Heart left ventricle (tissue), 16 donors: Measurements from ENCODE around the gene FOXJ2. TPM values are rescaled to one million over a fixed set of nuclear protein-coding genes. Genes with fewer than 3 reads are reported as not detected.
A peak's percentile ranks its signal among the peaks of the same experiment; 100 is the strongest.
"Not testable (repeated sequence)": the region's sequence is repeated elsewhere in the genome, so short reads cannot be mapped to it uniquely, and the experiment has no call there.

Experiments
- ATAC-seq, 4 donors: fragments of 200-7000 bp; cut with Tn5 transposase; one replicate each; pipeline ENCODE4 v1.9.1; 2020 to 2022; ENCODE audit warnings: moderate library complexity in 4 of 4, mild to moderate bottlenecking in 3 of 4, moderate number of reproducible peaks in 1 of 4
- DNase-seq, 5 donors: peaks; one replicate each; pipeline ENCODE4 v3.0.0-alpha.2; 2020
- H3K27ac ChIP-seq, 12 donors: fragments of 200-600 bp; sonication (generic) in 4 of 12; one replicate each; pipeline versions ENCODE4 v1.5.0 to v1.8.0; 2016 to 2022; ENCODE audit warnings: mild to moderate bottlenecking in 2 of 12
- H3K27me3 ChIP-seq, 9 donors: fragments of 200-600 bp; sonication (generic) in 2 of 9; one replicate each; pipeline versions ENCODE4 v1.5.1 to v1.8.0; 2016 to 2022; ENCODE audit warnings: mild to moderate bottlenecking in 3 of 9
- H3K36me3 ChIP-seq, 9 donors: fragments of 200-600 bp; sonication (generic) in 2 of 9; one replicate each; pipeline versions ENCODE4 v1.5.0 to v1.8.0; 2018 to 2022; ENCODE audit warnings: mild to moderate bottlenecking in 2 of 9
- H3K4me1 ChIP-seq, 12 donors: fragments of 200-600 bp; sonication (generic) in 4 of 12; one replicate each; pipeline versions ENCODE4 v1.5.0 to v1.8.0; 2016 to 2022; ENCODE audit warnings: mild to moderate bottlenecking in 3 of 12
- H3K4me3 ChIP-seq, 12 donors: fragments of 200-600 bp; sonication (generic) in 4 of 12; one replicate each; pipeline versions ENCODE4 v1.5.0 to v1.8.0; 2017 to 2022; ENCODE audit warnings: mild to moderate bottlenecking in 9 of 12, moderate library complexity in 4 of 12
- H3K9me3 ChIP-seq, 12 donors: fragments of 200-600 bp; sonication (generic) in 4 of 12; one replicate each; pipeline versions ENCODE4 v1.5.0 to v1.8.0; 2016 to 2022; ENCODE audit warnings: mild to moderate bottlenecking in 1 of 12
- CTCF ChIP-seq, 12 donors: fragments of 200-600 bp; sonication (generic) in 4 of 12; IDR thresholded peaks; one replicate each; pipeline versions ENCODE4 v1.5.0 to v1.8.0; 2018 to 2022; ENCODE audit warnings: antibody characterized with exemption in 12 of 12, mild to moderate bottlenecking in 5 of 12
- POLR2A ChIP-seq, 2 donors: fragments of 450-650 bp; IDR thresholded peaks; one replicate each; pipeline ENCODE4 v1.6.1; 2017; ENCODE audit warnings: antibody characterized with exemption in 2 of 2, mild to moderate bottlenecking in 2 of 2, moderate library complexity in 2 of 2
- WGBS, 4 donors: extraction: QIAGEN DNeasy Blood & Tissue Kit in 2 of 4; methylation state at CpG; one replicate each; pipeline versions ENCODE4 v1.1.5 to v1.1.7; 2013 to 2018; 5-methylcytosine and 5-hydroxymethylcytosine counted together
- intact Hi-C, 10 donors: fragments of 100-400 bp; cut with DNase I; formaldehyde crosslinking; loops; one replicate each; pipeline versions ENCODE4 v1.11.1 to v1.14.2; 2022
- polyA plus RNA-seq, 2 donors: library from polyadenylated mRNA; stranded (reverse); fragments of 200-250 nt; gene quantifications; one replicate each; pipeline ENCODE4 v1.2.3, GENCODE V29; 2013
- total RNA-seq, 9 donors: library from RNA; depleted of rRNA in 2 of 9; stranded (reverse); fragments of >200 nt in 2 of 9; fragmentation: NEBNext Ultra II Directional in 3 of 9; extraction: Animal tissue kit (Norgen Biotek cat#: 25700) in 3 of 9; gene quantifications; one replicate each; pipeline versions ENCODE4 v1.1.0 to v1.2.4, GENCODE V29; 2016 to 2023
- donor health status: ischemic (EF 13 %, LVEDD 7.1; RV severe dilation, severe dysfunction).
- donor health status: healthy with polysubstance abuse.
- donor health status: DM: no; HTN: yes; CAD: no.
- donor health status: DM: no; HTN: no; CAD: no.
- donor health status: ischemic (EF 25% LVEDD 6.9; RV normal size, moderate dysfunction).
- donor health status: ischemic (EF 25% LVEDD 5.7; RV mildly dilated, moderate dysfunction).
- donor health status: healthy.
- donor health status: DM: yes; HTN: yes; CAD: no.
- donor health status: ischemic (EF 35%, LVEDD 5.7; RV mildly dilated, moderate dysfunction).
- donor health status: nonischemic (EF 11% LVEDD 7.7; RV severe dilation, severe dysfunction).
- donor health status: DM: yes; HTN: yes; CAD: no.
- donor health status: PGD.
- donor health status: ischemic (EF 29% LVEDD 5.4; RV normal size, mild dysfunction).
- donor health status: nonischemic (EF 23%, LVEDD 6.1; RV moderate dilation, normal function).

FOXJ2 gene
- total and polyA plus RNA-seq, 11 donors: 9.4 to 34.7 (median 23.7) TPM

GRCh38 chr12:8087666-8088065 is 55.1 kb downstream of the FOXJ2 start:
- ATAC-seq: no peak
- Histone ChIP-seq H3K4me3 (no peak overlapping the region), H3K27me3 (no peaks in the 10 kb centered on the region), H3K9me3 (no peaks in the 10 kb centered on the region), H3K27ac (peak overlapping the region in 1 of 12 donors; percentile 47), H3K4me1 (peaks cover 0 to 46% (median 16%) of the 10 kb centered on the region in 12 donors), H3K36me3 (peaks cover 0 to 55% (median 39%) of the 10 kb centered on the region in 9 donors)
- 88 to 93% (median 91%) methylated on average over 2 of the region's 2 CpGs for WGBS, 4 donors
- intact Hi-C loops: loop anchor here in 3 of 10 donors (10.0 kb wide), 3 partner anchors 53 to 153 kb away; partner anchors contain the start of genes FOXJ2 (in 1 of the 3) and SLC2A3 (in 1 of the 3)
- no peak for DNase-seq
- TF ChIP-seq CTCF (IDR thresholded peaks at IDR 0.05) (no peak), POLR2A (IDR thresholded peaks at IDR 0.05) (no peak)

GRCh38 chr12:8088574-8088973 is 56.1 kb downstream of the FOXJ2 start:
- no peak for ATAC-seq
- Histone ChIP-seq H3K9me3 (no peaks in the 10 kb centered on the region), H3K36me3 (peaks cover 0 to 64% (median 48%) of the 10 kb centered on the region in 9 donors), H3K4me3 (no peak overlapping the region), H3K27me3 (no peaks in the 10 kb centered on the region), H3K4me1 (peaks cover 0 to 38% (median 9%) of the 10 kb centered on the region in 12 donors), H3K27ac (peak overlapping the region in 1 of 12 donors; percentile 47)
- DNase-seq: no peak
- 63 to 81% (median 67%) methylated on average over 3 of the region's 3 CpGs for WGBS, 4 donors
- intact Hi-C loops: loop anchor here in 3 of 10 donors (10.0 kb wide), 3 partner anchors 54 to 154 kb away; partner anchors contain the start of genes FOXJ2 (in 1 of the 3) and SLC2A3 (in 1 of the 3)
- TF ChIP-seq CTCF (IDR thresholded peaks at IDR 0.05) (no peak), POLR2A (IDR thresholded peaks at IDR 0.05) (no peak)

GRCh38 chr12:8089277-8089676 is 56.8 kb downstream of the FOXJ2 start:
- intact Hi-C loops: loop anchor here in 3 of 10 donors (10.0 kb wide), 3 partner anchors 54 to 154 kb away; partner anchors contain the start of genes FOXJ2 (in 1 of the 3) and SLC2A3 (in 1 of the 3)
- not testable (repeated sequence) for H3K27ac ChIP-seq, H3K4me3 ChIP-seq, ATAC-seq, H3K27me3 ChIP-seq, H3K9me3 ChIP-seq, DNase-seq
- H3K4me1 ChIP-seq: peaks cover 0 to 31% (median 3%) of the 10 kb centered on the region in 12 donors
- peaks cover 0 to 71% (median 55%) of the 10 kb centered on the region in 9 donors for H3K36me3 ChIP-seq
- 89 to 95% (median 93%) methylated on average over 11 of the region's 11 CpGs for WGBS, 4 donors

GRCh38 chr12:8089716-8090115 is 57.2 kb downstream of the FOXJ2 start:
- H3K4me3 ChIP-seq: no peak overlapping the region
- H3K4me1 ChIP-seq: peaks cover 0 to 26% (median 0%) of the 10 kb centered on the region in 12 donors
- H3K27ac ChIP-seq: no peak overlapping the region
- DNase-seq: no peak
- WGBS, 4 donors: 87 to 92% (median 91%) methylated on average over 5 of the region's 5 CpGs
- H3K27me3 ChIP-seq: no peaks in the 10 kb centered on the region
- peaks cover 0 to 76% (median 60%) of the 10 kb centered on the region in 9 donors for H3K36me3 ChIP-seq
- no peak for TF ChIP-seq POLR2A (IDR thresholded peaks at IDR 0.05)
- TF ChIP-seq CTCF (IDR thresholded peaks at IDR 0.05): no peak
- no peak for ATAC-seq
- H3K9me3 ChIP-seq: no peaks in the 10 kb centered on the region
- intact Hi-C loops: loop anchor here in 3 of 10 donors (10.0 kb wide), 3 partner anchors 55 to 155 kb away; partner anchors contain the start of genes FOXJ2 (in 1 of the 3) and SLC2A3 (in 1 of the 3)
